ENCODE data around the gene KLF16.

The KLF16 gene

DNA sequence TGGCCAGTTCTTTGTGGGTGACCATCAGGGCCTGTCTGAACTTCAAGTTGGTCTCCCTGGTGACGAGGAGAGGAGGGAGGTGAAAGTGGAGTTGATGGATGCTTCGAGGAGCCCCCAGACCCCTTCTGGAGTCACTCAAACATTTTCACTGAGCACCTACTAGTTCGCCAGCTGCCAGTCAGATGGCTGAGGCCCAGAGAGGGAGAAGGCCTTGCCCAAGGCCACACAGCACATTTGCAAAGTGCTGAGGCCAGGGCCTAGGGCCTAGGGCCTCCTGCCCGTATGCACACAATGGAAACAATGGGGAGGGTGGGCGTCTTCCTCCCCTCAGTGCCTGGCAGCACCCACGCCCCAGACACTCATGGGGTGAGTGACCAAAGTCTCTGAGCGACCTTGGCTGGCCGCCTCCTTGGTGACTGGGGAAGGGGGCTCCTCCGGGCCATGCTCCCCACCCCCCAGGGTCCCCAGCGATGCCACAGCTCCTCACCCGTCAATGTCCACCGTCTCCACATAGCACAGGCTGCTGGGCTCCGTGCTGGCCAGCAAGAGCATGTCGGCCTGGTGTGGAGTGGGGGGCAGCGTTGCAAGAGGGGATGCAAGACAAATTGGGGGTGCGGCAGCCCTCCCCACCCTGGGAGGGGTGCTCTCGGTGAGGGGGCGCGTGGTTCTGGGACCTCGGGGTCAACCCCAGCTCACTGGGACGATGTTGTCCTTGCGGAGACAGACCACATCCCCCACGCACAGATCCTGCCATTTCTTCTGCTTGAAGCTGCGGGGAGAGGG lies 57.8 kb downstream of the KLF16 start:
- no peak for DNase-seq

DNA sequence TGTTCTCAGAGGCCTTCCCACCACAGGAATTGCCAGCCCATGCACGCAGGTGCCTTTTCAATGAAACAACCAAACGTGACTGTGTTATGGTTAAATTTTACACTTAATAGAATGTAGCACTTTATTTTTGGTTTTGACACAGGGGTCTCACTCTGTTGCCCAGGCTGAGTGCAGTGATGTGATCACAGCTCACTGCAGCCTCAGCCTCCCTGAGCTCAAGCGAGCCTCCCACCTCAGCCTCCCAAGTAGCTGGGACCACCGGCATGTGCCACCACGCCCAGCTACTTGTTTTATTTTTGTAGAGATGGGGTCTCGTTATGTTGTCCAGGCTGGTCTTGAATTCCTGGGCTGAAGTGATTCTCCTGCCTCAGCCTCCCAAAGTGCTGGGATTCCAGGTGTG lies 58.5 kb downstream of the KLF16 start:
- no peak for DNase-seq

Data from CD4-positive, alpha-beta T cell treated with Interleukin-17A for 1 hour (primary cell).